Measurements from ENCODE around the gene SORCS2.

- TF ChIP-seq POLR2AphosphoS5 (IDR thresholded peaks at IDR 0.05) (no peak), CTCF (IDR thresholded peaks at IDR 0.05) (no peak), POLR2A (IDR thresholded peaks at IDR 0.05) (no peak)
Measured at GRCh38 chr4:7564242-7564641, 371.9 kb downstream of the SORCS2 start.
